ENCODE measurements around the gene GPATCH1.

DNA sequence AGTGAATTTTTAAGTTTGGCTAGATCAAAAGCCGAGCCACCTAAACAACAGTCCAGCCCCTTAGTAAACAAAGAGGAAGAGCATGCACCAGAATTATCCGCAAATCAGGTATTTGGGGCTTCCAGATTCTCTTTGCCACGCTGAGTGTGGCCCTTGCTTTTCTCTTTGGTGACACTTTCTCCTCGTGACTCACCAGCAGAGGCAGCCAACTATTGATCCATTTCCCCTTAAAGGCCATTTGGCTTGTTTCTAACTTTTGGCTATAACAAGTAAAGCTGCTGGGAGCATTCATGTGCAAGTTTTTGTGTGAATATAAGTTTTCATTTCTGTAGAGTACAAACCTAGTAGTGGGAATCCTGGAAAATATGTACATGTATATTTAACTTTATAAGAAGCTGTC, 33.3 kb downstream of the GPATCH1 start:
- TF ChIP-seq, protein P1, sequence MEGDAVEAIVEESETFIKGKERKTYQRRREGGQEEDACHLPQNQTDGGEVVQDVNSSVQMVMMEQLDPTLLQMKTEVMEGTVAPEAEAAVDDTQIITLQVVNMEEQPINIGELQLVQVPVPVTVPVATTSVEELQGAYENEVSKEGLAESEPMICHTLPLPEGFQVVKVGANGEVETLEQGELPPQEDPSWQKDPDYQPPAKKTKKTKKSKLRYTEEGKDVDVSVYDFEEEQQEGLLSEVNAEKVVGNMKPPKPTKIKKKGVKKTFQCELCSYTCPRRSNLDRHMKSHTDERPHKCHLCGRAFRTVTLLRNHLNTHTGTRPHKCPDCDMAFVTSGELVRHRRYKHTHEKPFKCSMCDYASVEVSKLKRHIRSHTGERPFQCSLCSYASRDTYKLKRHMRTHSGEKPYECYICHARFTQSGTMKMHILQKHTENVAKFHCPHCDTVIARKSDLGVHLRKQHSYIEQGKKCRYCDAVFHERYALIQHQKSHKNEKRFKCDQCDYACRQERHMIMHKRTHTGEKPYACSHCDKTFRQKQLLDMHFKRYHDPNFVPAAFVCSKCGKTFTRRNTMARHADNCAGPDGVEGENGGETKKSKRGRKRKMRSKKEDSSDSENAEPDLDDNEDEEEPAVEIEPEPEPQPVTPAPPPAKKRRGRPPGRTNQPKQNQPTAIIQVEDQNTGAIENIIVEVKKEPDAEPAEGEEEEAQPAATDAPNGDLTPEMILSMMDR (conservative IDR thresholded peaks at IDR 0.05; ENCODE audit: low read depth, low read length), result no peak
- no peak for TF ChIP-seq RCOR1 (IDR thresholded peaks at IDR 0.05; ENCODE audit: insufficient replicate concordance, low read length)
- no peak for TF ChIP-seq SMC3 (IDR thresholded peaks at IDR 0.05; ENCODE audit: low read depth, low read length)
- TF ChIP-seq FOS (IDR thresholded peaks at IDR 0.05; ENCODE audit: low read depth, low read length), result no peak
- no peak for TF ChIP-seq RAD21 (IDR thresholded peaks at IDR 0.05; ENCODE audit: low read length)
- TF ChIP-seq POLR2A (IDR thresholded peaks at IDR 0.05; ENCODE audit: low read depth, low read length), result no peak
- TF ChIP-seq RFX5 (IDR thresholded peaks at IDR 0.05; ENCODE audit: low read depth, low read length), result no peak

All from IMR-90 (cell line).